Left ventricle myocardium inferior (tissue), 1 donor: ENCODE results near the gene ZNF225. TPM values are rescaled to one million over a fixed set of nuclear protein-coding genes. Genes with fewer than 3 reads are reported as not detected.

Source experiments
- DNase-seq: peaks from one replicate; pipeline ENCODE4 v3.0.0-alpha.2; 2020
- H3K27ac ChIP-seq: fragments of 200-600 bp; replicated peaks from 2 replicates; pipeline ENCODE4 v1.8.0; 2021
- H3K27me3 ChIP-seq: fragments of 200-600 bp; 2 replicates; pipeline ENCODE4 v1.8.0; 2021; ENCODE audit warnings: low read depth
- H3K36me3 ChIP-seq: fragments of 200-600 bp; 2 replicates; pipeline ENCODE4 v1.8.0; 2021
- H3K4me1 ChIP-seq: fragments of 200-600 bp; 2 replicates; pipeline ENCODE4 v1.8.0; 2021
- H3K4me3 ChIP-seq: fragments of 200-600 bp; 2 replicates; pipeline ENCODE4 v1.8.0; 2021; ENCODE audit warnings: mild to moderate bottlenecking, moderate library complexity
- H3K9me3 ChIP-seq: fragments of 200-600 bp; replicated peaks from 2 replicates; pipeline ENCODE4 v1.8.0; 2021
- intact Hi-C: fragments of 100-400 bp; cut with micrococcal nuclease; formaldehyde crosslinking; loops from one replicate; pipeline ENCODE4 v1.11.0; 2022
- total RNA-seq: library from RNA; stranded (reverse); fragmentation: NEBNext Ultra II Directional; extraction: Animal tissue kit (Norgen Biotek cat#: 25700); gene quantifications from one replicate; pipeline ENCODE4 v1.2.1, GENCODE V29; 2021
- TF ChIP-seq, protein P1 (sequence below): fragments of 200-600 bp; IDR thresholded peaks from 2 replicates; pipeline ENCODE4 v1.8.0; 2021; ENCODE audit warnings: antibody characterized with exemption, mild to moderate bottlenecking, borderline replicate concordance
- donor health status: DM: no; HTN: yes; CAD: no; lungs with severe emphysema.

The ZNF225 gene
- total RNA-seq, 1 donor from 2014 or later: 2.6 TPM

DNA sequence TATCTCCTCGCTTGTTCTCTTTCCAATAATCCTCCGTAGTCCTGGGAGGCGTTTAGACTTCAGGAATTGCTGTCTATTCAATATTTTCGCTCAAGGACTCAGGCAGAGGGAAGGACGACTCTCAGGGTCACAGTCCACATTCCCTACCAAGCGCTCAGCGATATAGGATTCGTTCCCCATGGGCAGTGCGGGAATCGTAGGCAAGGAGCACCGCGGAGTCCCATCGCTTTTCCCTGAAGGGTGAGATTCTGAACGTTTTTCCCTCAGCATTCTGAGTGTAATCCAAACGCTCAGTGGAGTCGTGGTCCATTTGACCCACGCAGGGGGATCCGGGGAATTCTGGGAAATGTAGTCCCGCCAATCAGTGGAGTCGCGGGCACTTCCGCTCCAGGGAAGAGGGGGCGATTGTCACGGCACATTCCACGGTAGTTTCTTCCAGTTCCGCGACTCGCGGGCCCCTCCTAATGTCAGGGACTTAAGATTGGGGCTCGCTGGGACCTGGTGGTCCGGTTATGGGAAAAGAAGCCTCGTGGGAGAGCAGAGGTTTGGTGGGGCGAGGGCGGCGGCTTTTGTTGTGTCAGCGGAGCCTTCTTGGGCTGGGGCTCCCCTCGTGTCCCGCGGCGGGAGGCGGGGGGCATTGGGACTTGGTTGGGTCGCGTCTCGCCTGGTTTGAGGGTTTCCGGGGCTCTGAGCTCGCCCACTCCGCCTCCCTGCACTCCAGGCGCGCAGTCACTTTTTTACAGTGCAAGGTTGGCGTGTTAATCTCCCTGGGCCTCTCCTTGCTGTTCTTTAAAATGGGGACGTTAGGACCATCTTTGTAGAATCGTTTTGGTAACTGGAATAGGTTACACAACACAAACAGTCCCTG, 28.2 kb downstream of the ZNF225 start, which contains the start of gene ZNF234:
Gene ZNF234, plus strand, starts transcription at position 364 of the 868 bp plus-strand sequence. CDS start 3,079 bp downstream, outside the sequence.
- DNase-seq: peak; percentile 84
- Histone ChIP-seq H3K27me3 (no peaks in the 10 kb centered on the region), H3K9me3 (no peaks in the 10 kb centered on the region), H3K4me1 (peaks cover 27% of the 10 kb centered on the region), H3K4me3 (peak within 1 kb of the TSS; percentile 92), H3K27ac (peak within 1 kb of the TSS; percentile 89), H3K36me3 (peaks cover 25% of the 10 kb centered on the region)
- TF ChIP-seq, protein P1, sequence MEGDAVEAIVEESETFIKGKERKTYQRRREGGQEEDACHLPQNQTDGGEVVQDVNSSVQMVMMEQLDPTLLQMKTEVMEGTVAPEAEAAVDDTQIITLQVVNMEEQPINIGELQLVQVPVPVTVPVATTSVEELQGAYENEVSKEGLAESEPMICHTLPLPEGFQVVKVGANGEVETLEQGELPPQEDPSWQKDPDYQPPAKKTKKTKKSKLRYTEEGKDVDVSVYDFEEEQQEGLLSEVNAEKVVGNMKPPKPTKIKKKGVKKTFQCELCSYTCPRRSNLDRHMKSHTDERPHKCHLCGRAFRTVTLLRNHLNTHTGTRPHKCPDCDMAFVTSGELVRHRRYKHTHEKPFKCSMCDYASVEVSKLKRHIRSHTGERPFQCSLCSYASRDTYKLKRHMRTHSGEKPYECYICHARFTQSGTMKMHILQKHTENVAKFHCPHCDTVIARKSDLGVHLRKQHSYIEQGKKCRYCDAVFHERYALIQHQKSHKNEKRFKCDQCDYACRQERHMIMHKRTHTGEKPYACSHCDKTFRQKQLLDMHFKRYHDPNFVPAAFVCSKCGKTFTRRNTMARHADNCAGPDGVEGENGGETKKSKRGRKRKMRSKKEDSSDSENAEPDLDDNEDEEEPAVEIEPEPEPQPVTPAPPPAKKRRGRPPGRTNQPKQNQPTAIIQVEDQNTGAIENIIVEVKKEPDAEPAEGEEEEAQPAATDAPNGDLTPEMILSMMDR: no peak
- intact Hi-C loops: no loop called here

DNA sequence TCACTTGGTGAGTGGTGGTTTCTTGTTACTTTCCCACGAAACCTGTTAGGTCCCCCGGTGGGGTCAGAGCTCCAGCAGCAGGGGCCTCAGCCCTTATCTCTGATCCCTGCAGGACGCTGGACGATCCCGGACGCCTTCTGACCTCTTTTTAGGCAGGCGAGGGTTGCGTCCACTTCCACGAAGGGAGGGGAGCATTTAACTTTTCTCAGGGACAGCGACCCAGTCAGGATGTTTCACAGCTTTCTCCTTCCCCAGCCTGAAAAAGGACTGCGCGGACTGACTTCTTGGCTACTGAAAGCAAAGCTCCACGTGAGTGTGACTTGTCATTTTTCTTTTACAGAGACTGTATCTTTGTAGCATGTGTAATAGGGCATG, 28.8 kb downstream of the ZNF225 start:
- Histone ChIP-seq H3K27me3 (no peaks in the 10 kb centered on the region), H3K4me1 (peaks cover 27% of the 10 kb centered on the region), H3K9me3 (no peaks in the 10 kb centered on the region), H3K4me3 (peak overlapping the region; percentile 92), H3K27ac (peak overlapping the region; percentile 89), H3K36me3 (peaks cover 29% of the 10 kb centered on the region)
- no peak for DNase-seq
- intact Hi-C loops: no loop called here
- TF ChIP-seq, protein P1: no peak

DNA sequence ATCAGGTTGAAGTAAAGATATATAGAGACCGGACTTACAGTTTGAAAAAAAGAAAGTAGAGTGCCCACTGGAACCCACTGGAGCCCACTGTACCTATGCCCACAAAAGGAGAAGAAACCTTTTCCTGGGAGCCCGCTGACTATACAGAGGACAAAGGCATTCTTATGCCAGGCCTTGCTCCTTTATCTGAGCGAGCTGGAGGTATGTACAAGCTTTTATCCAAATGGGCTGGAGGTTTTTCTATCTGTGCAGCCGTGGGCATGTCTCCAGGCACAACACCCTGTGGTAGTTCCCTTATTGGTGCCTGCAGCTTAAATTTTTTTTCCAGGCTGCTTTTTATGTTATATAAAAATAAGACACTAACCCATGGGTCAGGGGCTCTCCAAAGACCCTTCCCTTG, 36.6 kb downstream of the ZNF225 start:
- Histone ChIP-seq H3K4me3 (peak overlapping the region; percentile 12), H3K9me3 (peaks cover 47% of the 10 kb centered on the region), H3K36me3 (peaks cover 99% of the 10 kb centered on the region), H3K27me3 (no peaks in the 10 kb centered on the region), H3K27ac (peak overlapping the region; percentile 65), H3K4me1 (peaks cover 29% of the 10 kb centered on the region)
- TF ChIP-seq, protein P1: no peak
- intact Hi-C loops: no loop called here
- no peak for DNase-seq

DNA sequence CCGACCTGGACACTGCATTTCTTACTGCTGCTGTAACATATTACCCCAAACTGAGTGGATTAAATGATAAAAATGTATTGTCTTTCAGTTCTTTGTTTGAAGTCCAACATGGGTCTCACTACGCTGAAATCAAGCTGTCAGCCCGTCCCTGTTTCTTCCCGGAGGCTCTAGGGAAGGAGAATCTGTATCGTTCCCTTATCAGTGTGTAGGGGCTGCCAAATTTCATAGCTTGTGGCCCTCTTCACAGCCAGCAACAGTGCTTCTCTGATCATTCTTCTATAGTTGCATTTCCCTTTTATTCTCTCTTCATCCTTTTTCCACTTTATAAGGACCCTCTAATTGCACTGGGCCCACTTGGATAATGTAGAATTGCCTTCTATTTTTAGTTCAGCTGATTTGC, 38.3 kb downstream of the ZNF225 start:
- Histone ChIP-seq H3K27me3 (no peaks in the 10 kb centered on the region), H3K4me1 (peaks cover 29% of the 10 kb centered on the region), H3K9me3 (peaks cover 64% of the 10 kb centered on the region), H3K27ac (peak overlapping the region; percentile 65), H3K36me3 (peaks cover 99% of the 10 kb centered on the region), H3K4me3 (peak overlapping the region; percentile 10)
- intact Hi-C loops: no loop called here
- DNase-seq: no peak
- TF ChIP-seq, protein P1: no peak

DNA sequence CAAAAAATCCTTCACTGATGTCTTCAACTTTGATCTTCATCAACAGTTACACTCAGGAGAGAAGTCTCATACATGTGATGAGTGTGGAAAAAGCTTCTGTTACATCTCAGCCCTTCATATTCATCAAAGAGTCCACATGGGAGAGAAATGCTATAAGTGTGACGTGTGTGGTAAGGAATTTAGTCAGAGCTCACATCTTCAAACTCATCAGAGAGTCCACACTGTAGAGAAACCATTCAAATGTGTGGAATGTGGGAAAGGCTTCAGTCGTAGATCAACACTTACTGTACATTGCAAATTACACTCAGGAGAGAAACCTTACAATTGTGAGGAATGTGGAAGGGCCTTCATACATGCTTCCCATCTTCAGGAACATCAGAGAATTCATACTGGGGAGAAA, 43.3 kb downstream of the ZNF225 start:
- TF ChIP-seq, protein P1: no peak
- H3K4me3 ChIP-seq: no peak overlapping the region
- H3K4me1 ChIP-seq: peaks cover 12% of the 10 kb centered on the region
- H3K27ac ChIP-seq: no peak overlapping the region
- DNase-seq: no peak
- peaks cover 100% of the 10 kb centered on the region for H3K9me3 ChIP-seq
- intact Hi-C loops: no loop called here
- no peaks in the 10 kb centered on the region for H3K27me3 ChIP-seq
- peaks cover 74% of the 10 kb centered on the region for H3K36me3 ChIP-seq
